ENCODE results near the gene LDLRAD3.

Gene LDLRAD3

GRCh38 chr11:36142879-36143278 lies 199.0 kb downstream of the LDLRAD3 start:
- no peaks in the 10 kb centered on the region for H3K9me3 Mint-ChIP-seq
- H3K4me3 Mint-ChIP-seq = no peak overlapping the region
- no peaks in the 10 kb centered on the region for H3K4me1 Mint-ChIP-seq (ENCODE audit: low read depth)
- H3K27me3 Mint-ChIP-seq = peaks cover 5% of the 10 kb centered on the region
- no peaks in the 10 kb centered on the region for H3K36me3 Mint-ChIP-seq (ENCODE audit: low read depth)
- H3K27ac Mint-ChIP-seq = no peak overlapping the region

- Mint-ChIP-seq H3K27me3 (peaks cover 12% of the 10 kb centered on the region), H3K4me3 (no peak overlapping the region), H3K27ac (no peak overlapping the region), H3K36me3 (ENCODE audit: low read depth) (no peaks in the 10 kb centered on the region), H3K4me1 (ENCODE audit: low read depth) (peaks cover 12% of the 10 kb centered on the region), H3K9me3 (no peaks in the 10 kb centered on the region)
Measured at GRCh38 chr11:36146437-36146836, 202.6 kb downstream of the LDLRAD3 start.

GRCh38 chr11:36147491-36147890 lies 203.6 kb downstream of the LDLRAD3 start:
- H3K4me1 Mint-ChIP-seq (ENCODE audit: low read depth) = peaks cover 12% of the 10 kb centered on the region
- H3K36me3 Mint-ChIP-seq (ENCODE audit: low read depth) = no peaks in the 10 kb centered on the region
- H3K9me3 Mint-ChIP-seq = no peaks in the 10 kb centered on the region
- H3K27ac Mint-ChIP-seq = no peak overlapping the region
- no peak overlapping the region for H3K4me3 Mint-ChIP-seq
- H3K27me3 Mint-ChIP-seq = peaks cover 12% of the 10 kb centered on the region

- Mint-ChIP-seq H3K27me3 (peaks cover 19% of the 10 kb centered on the region), H3K36me3 (ENCODE audit: low read depth) (no peaks in the 10 kb centered on the region), H3K9me3 (no peaks in the 10 kb centered on the region), H3K27ac (no peak overlapping the region), H3K4me1 (ENCODE audit: low read depth) (peaks cover 12% of the 10 kb centered on the region), H3K4me3 (no peak overlapping the region)
Measured at GRCh38 chr11:36148701-36149100, 204.8 kb downstream of the LDLRAD3 start.

GRCh38 chr11:36149538-36150242 lies 205.8 kb downstream of the LDLRAD3 start:
- no peak overlapping the region for H3K4me3 Mint-ChIP-seq
- peaks cover 12% of the 10 kb centered on the region for H3K4me1 Mint-ChIP-seq (ENCODE audit: low read depth)
- peaks cover 19% of the 10 kb centered on the region for H3K27me3 Mint-ChIP-seq
- H3K27ac Mint-ChIP-seq = no peak overlapping the region
- no peaks in the 10 kb centered on the region for H3K9me3 Mint-ChIP-seq
- H3K36me3 Mint-ChIP-seq (ENCODE audit: low read depth) = no peaks in the 10 kb centered on the region

GRCh38 chr11:36150986-36151385 lies 207.1 kb downstream of the LDLRAD3 start:
- Mint-ChIP-seq H3K27ac (no peak overlapping the region), H3K4me1 (ENCODE audit: low read depth) (peaks cover 12% of the 10 kb centered on the region), H3K36me3 (ENCODE audit: low read depth) (no peaks in the 10 kb centered on the region), H3K9me3 (no peaks in the 10 kb centered on the region), H3K27me3 (peaks cover 22% of the 10 kb centered on the region), H3K4me3 (no peak overlapping the region)

- H3K9me3 Mint-ChIP-seq = no peaks in the 10 kb centered on the region
- no peaks in the 10 kb centered on the region for H3K36me3 Mint-ChIP-seq (ENCODE audit: low read depth)
- no peak overlapping the region for H3K4me3 Mint-ChIP-seq
- no peak overlapping the region for H3K27ac Mint-ChIP-seq
- H3K27me3 Mint-ChIP-seq = peaks cover 22% of the 10 kb centered on the region
- peaks cover 12% of the 10 kb centered on the region for H3K4me1 Mint-ChIP-seq (ENCODE audit: low read depth)
Measured at GRCh38 chr11:36151933-36152580, 208.2 kb downstream of the LDLRAD3 start.

GRCh38 chr11:36153551-36153950 lies 209.7 kb downstream of the LDLRAD3 start:
- Mint-ChIP-seq H3K4me3 (no peak overlapping the region), H3K27me3 (peaks cover 22% of the 10 kb centered on the region), H3K36me3 (ENCODE audit: low read depth) (no peaks in the 10 kb centered on the region), H3K27ac (no peak overlapping the region), H3K9me3 (no peaks in the 10 kb centered on the region), H3K4me1 (ENCODE audit: low read depth) (peaks cover 12% of the 10 kb centered on the region)

GRCh38 chr11:36155124-36155561 lies 211.3 kb downstream of the LDLRAD3 start:
- Mint-ChIP-seq H3K27me3 (peaks cover 18% of the 10 kb centered on the region), H3K4me3 (no peak overlapping the region), H3K9me3 (no peaks in the 10 kb centered on the region), H3K27ac (no peak overlapping the region), H3K4me1 (ENCODE audit: low read depth) (no peaks in the 10 kb centered on the region), H3K36me3 (ENCODE audit: low read depth) (no peaks in the 10 kb centered on the region)

GRCh38 chr11:36155770-36156160 lies 211.9 kb downstream of the LDLRAD3 start:
- Mint-ChIP-seq H3K27me3 (peaks cover 17% of the 10 kb centered on the region), H3K36me3 (ENCODE audit: low read depth) (no peaks in the 10 kb centered on the region), H3K9me3 (no peaks in the 10 kb centered on the region), H3K27ac (no peak overlapping the region), H3K4me3 (no peak overlapping the region), H3K4me1 (ENCODE audit: low read depth) (no peaks in the 10 kb centered on the region)

GRCh38 chr11:36156161-36156816 lies 212.4 kb downstream of the LDLRAD3 start:
- no peak overlapping the region for H3K27ac Mint-ChIP-seq

GRCh38 chr11:36156817-36157519 lies 213.1 kb downstream of the LDLRAD3 start:
- H3K4me3 Mint-ChIP-seq = no peak overlapping the region
- no peaks in the 10 kb centered on the region for H3K9me3 Mint-ChIP-seq
- H3K27ac Mint-ChIP-seq = no peak overlapping the region
- H3K27me3 Mint-ChIP-seq = peaks cover 14% of the 10 kb centered on the region
- no peaks in the 10 kb centered on the region for H3K36me3 Mint-ChIP-seq (ENCODE audit: low read depth)
- no peaks in the 10 kb centered on the region for H3K4me1 Mint-ChIP-seq (ENCODE audit: low read depth)

More at GRCh38 chr11:36156161-36156816, 212.4 kb downstream of the LDLRAD3 start:
- no peaks in the 10 kb centered on the region for H3K4me1 Mint-ChIP-seq (ENCODE audit: low read depth)
- H3K4me3 Mint-ChIP-seq = no peak overlapping the region
- H3K27me3 Mint-ChIP-seq = peaks cover 14% of the 10 kb centered on the region
- no peaks in the 10 kb centered on the region for H3K36me3 Mint-ChIP-seq (ENCODE audit: low read depth)
- H3K9me3 Mint-ChIP-seq = no peaks in the 10 kb centered on the region

- Mint-ChIP-seq H3K9me3 (no peaks in the 10 kb centered on the region), H3K4me1 (ENCODE audit: low read depth) (no peaks in the 10 kb centered on the region), H3K27me3 (peaks cover 11% of the 10 kb centered on the region), H3K36me3 (ENCODE audit: low read depth) (no peaks in the 10 kb centered on the region), H3K4me3 (no peak overlapping the region), H3K27ac (no peak overlapping the region)
Measured at GRCh38 chr11:36160091-36160490, 216.2 kb downstream of the LDLRAD3 start.

- H3K27me3 Mint-ChIP-seq = peaks cover 7% of the 10 kb centered on the region
- H3K9me3 Mint-ChIP-seq = no peaks in the 10 kb centered on the region
- H3K36me3 Mint-ChIP-seq (ENCODE audit: low read depth) = no peaks in the 10 kb centered on the region
- H3K27ac Mint-ChIP-seq = no peak overlapping the region
- H3K4me1 Mint-ChIP-seq (ENCODE audit: low read depth) = no peaks in the 10 kb centered on the region
- no peak overlapping the region for H3K4me3 Mint-ChIP-seq
Measured at GRCh38 chr11:36161572-36161971, 217.7 kb downstream of the LDLRAD3 start.

All from stimulated activated naive CD8-positive, alpha-beta T cell treated with anti-CD3 and anti-CD28 coated beads, Interleukin-15, Interleukin-2, amounts not matched to agents 100 ng/mL and 50 ng/mL, for 24 hours (primary cell).